GM10266 (cell line): ENCODE data around the gene BPIFB6.
"Not testable (repeated sequence)": the region's sequence is repeated elsewhere in the genome, so short reads cannot be mapped to it uniquely, and the experiment has no call there.

Experiments used
- DNase-seq: peaks from one replicate; pipeline ENCODE4 v3.0.0; 2012; ENCODE audit errors: extremely low spot score
- TF ChIP-seq, protein P1 (sequence below): IDR thresholded peaks from 2 replicates; pipeline ENCODE4 v1.5.1; 2012; ENCODE audit warnings: mild to moderate bottlenecking, low read depth; ENCODE audit not compliant: control insufficient read depth, insufficient read depth; ENCODE audit errors: missing control alignments

The BPIFB6 gene

DNA sequence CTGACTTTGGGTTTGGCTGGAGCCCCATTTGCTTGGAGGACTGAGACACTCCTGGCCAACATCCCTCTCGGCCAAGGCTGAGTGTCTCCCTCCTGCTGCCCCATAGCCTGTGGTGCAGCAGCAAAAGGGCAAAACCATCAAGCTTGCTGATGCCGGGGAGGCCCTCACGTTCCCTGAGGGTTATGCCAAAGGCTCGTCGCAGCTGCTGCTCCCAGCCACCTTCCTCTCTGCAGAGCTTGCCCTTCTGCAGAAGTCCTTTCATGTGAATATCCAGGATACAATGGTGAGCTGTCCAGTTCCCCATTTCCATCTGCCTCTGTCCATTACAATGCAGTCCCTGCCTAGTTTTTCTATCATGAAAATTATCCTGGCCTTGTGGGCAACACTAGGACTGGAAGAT lies 6.0 kb downstream of the BPIFB6 start:
- DNase-seq = no peak
- TF ChIP-seq, protein P1, sequence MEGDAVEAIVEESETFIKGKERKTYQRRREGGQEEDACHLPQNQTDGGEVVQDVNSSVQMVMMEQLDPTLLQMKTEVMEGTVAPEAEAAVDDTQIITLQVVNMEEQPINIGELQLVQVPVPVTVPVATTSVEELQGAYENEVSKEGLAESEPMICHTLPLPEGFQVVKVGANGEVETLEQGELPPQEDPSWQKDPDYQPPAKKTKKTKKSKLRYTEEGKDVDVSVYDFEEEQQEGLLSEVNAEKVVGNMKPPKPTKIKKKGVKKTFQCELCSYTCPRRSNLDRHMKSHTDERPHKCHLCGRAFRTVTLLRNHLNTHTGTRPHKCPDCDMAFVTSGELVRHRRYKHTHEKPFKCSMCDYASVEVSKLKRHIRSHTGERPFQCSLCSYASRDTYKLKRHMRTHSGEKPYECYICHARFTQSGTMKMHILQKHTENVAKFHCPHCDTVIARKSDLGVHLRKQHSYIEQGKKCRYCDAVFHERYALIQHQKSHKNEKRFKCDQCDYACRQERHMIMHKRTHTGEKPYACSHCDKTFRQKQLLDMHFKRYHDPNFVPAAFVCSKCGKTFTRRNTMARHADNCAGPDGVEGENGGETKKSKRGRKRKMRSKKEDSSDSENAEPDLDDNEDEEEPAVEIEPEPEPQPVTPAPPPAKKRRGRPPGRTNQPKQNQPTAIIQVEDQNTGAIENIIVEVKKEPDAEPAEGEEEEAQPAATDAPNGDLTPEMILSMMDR = no peak

DNA sequence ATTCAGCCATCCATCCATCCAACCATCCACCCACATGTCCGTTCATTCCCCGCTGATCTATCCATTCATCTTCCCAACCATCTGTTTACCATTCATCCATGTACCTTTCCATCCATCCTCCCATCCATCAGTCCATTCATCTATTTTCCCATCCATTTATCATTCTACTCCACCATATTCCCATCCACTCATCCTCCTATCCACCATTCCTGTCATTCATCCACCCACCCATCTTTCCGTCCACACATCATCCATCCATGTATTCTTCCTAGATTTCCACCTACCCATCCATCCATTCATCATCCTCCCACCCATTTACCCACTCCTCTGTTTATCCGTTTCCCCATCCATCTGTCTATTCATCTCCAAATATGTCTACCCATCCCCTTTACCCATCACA lies 6.8 kb downstream of the BPIFB6 start:
- TF ChIP-seq, protein P1 = no peak
- DNase-seq = no peak

DNA sequence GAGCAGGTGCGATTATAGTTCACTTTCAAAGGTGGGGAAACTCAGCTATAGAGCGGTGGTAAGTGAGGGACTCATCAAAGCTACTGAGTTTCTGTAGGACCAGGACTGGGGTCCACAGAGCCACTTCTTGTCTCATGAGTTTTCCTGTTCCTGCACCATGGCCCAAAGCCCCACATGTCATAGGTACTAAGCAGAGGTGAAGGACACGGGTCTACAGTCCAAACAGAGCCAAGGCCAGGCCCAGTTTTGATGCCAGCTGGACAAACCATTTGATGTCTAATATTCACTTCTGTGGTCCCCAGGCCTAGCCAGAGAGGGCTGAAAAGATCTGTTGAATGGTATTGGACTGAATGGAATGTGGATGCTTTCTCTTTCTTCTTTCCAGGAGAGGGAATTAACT lies 11.0 kb downstream of the BPIFB6 start:
- TF ChIP-seq, protein P1 = no peak
- DNase-seq = no peak

DNA sequence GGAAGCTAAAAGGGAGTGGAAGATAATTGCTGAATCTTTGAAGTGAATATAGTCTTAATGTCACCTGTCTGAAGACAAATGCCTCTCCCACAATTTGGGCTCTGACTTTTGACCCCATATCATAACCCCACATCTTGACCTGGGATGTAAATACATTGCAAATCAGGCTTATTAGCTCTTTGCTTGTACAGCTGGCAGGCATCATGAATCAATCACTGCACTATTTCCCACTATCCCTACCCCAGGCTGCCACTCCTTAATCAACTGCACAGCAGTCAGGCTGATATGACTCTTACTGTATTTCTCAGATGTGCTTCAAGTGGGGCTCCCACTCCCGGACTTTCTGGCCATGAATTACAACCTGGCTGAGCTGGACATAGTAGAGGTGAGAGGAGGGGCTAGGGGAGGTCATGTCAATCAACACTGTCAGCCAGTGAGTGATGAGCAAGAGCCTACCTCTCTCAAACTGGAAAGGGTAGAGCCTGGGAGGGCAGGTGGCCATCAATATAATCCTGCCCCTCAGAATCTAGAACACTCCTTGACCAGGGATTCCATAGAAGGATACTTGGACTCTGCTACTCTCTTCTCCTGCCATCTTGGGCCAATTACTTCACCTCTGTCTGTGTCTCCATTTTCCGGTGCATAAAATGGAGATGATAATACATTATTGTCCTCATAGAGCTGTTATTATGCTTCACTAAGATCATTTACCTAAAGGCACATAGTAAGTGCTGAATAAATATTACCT lies 11.7 kb downstream of the BPIFB6 start:
- DNase-seq = no peak

DNA sequence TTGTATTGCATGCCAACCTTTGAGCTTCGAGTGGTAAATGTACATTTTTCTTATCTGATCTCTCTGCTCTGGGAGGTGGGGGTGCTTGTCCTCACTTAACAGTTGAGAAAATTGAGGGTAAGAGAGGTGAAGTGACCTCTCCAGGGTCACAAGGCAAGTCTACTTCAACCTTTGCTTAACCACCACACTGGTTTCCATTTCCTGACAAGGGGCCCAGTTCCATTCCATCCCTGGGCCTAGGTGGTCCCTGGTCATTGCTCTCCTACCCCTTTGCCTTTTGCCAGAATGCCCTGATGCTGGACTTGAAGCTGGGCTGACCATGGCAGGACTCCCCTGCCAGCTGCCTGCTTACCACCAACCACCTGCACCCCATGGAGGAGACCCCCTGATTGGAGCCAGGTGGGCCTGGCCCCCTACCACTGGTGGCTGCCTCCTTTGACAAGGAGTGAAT lies 12.3 kb downstream of the BPIFB6 start:
- DNase-seq = no peak
- TF ChIP-seq, protein P1 = no peak

More for the DNA sequence above, 11.7 kb downstream of the BPIFB6 start:
- TF ChIP-seq, protein P1 = no peak

DNA sequence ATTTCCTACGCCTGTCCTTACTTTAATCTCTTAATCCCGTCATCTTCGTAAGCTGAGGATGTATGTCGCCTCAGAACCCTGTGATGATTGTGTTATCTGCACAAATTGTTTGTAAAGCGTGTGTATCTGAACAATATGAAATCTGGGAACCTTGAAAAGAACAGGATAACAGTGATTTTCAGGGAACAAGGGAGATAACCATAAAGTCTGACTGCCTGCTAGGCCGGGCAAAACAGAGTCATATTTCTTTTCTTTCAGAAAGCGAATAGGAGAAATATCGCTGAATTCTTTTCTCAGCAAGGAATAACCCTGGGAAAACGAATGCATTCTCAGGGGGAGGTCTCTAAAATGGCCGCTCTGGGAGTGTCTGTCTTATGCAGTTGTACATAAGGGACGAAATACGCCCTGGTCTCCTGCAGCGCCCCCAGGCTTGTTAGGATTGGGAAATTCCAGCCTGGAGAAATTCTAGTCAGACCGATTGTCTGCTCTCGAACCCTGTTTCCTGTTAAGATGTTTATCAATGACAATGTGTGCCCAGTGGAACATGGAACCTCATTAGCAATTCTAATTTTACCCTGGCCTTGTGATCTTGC lies 13.8 kb downstream of the BPIFB6 start:
- DNase-seq = not testable (repeated sequence)

DNA sequence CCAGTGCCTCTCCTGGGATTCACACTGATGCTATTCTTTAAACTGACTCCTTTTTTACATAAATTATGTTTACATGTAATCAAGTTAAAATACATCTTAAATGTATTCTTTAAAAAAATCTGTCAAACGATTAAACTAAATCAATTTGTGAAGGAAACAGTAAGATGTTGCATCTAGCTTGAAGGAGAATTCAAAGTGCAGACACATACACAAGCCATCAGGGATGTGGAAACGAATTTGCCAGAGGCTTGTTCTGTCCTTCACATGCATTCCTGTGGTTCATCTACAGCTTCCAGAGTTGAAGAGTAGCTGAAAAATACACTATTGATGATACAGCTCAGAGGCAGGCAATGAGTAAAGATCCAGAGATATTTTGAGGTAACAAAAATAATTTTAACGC lies 15.0 kb downstream of the BPIFB6 start:
- TF ChIP-seq, protein P1 = no peak
- no peak for DNase-seq
